Left colon (tissue), 2 donors: ENCODE measurements around the gene TSFM. TPM values are rescaled to one million over a fixed set of nuclear protein-coding genes. Genes with fewer than 3 reads are reported as not detected.
"Not testable (repeated sequence)": the region's sequence is repeated elsewhere in the genome, so short reads cannot be mapped to it uniquely, and the experiment has no call there.

ENCODE experiments used
- ATAC-seq: fragments of 200-7000 bp; cut with Tn5 transposase; one replicate; pipeline ENCODE4 v1.9.1; 2020; ENCODE audit warnings: mild to moderate bottlenecking, moderate library complexity
- DNase-seq, 2 donors: peaks; one replicate each; pipeline ENCODE4 v3.0.0-alpha.2; 2020
- intact Hi-C, 2 donors: fragments of 100-400 bp; cut with DNase I in 1 of 2; cut with micrococcal nuclease in 1 of 2; formaldehyde crosslinking; loops; one replicate each; pipeline versions ENCODE4 v1.11.2 to v1.14.0; 2022; cut with DNase I, micrococcal nuclease
- total RNA-seq, 2 donors: library from RNA; stranded (reverse); fragmentation: NEBNext Ultra II Directional; extraction: Animal tissue kit (Norgen Biotek cat#: 25700); gene quantifications; one replicate each; pipeline ENCODE4 v1.2.1, GENCODE V29; 2021
- donor health status: DM: no; HTN: no; CAD: no.
- donor health status: DM: yes; HTN: yes; CAD: no.

The TSFM gene
- total RNA-seq, 2 donors from 2014 or later = 25.3 to 31.8 TPM

GRCh38 chr12:57807285-57807684, 24.7 kb downstream of the TSFM start:
- intact Hi-C loops = no loop called here
- ATAC-seq (no peak), DNase-seq (no peak)

GRCh38 chr12:57808351-57808750, 25.8 kb downstream of the TSFM start:
- intact Hi-C loops = no loop called here
- DNase-seq (no peak), ATAC-seq (no peak)

GRCh38 chr12:57809425-57809824, 26.8 kb downstream of the TSFM start:
- ATAC-seq (no peak), DNase-seq (no peak)
- intact Hi-C loops = no loop called here

GRCh38 chr12:57810450-57810849, 27.9 kb downstream of the TSFM start:
- peak; percentile 45 for ATAC-seq
- DNase-seq = no peak
- intact Hi-C loops = no loop called here

GRCh38 chr12:57811028-57811755, 28.6 kb downstream of the TSFM start:
- intact Hi-C loops = no loop called here
- ATAC-seq = no peak
- no peak for DNase-seq

- ATAC-seq (no peak), DNase-seq (no peak)
- intact Hi-C loops = no loop called here
Observed at GRCh38 chr12:57813111-57813970, 30.8 kb downstream of the TSFM start.

- DNase-seq = no peak
- ATAC-seq = no peak
- intact Hi-C loops = no loop called here
Observed at GRCh38 chr12:57813971-57814772, 31.6 kb downstream of the TSFM start.

GRCh38 chr12:57815177-57816000, 32.8 kb downstream of the TSFM start:
- DNase-seq (no peak), ATAC-seq (no peak)
- intact Hi-C loops = no loop called here

GRCh38 chr12:57816001-57816854, 33.6 kb downstream of the TSFM start:
- intact Hi-C loops = no loop called here
- no peak for ATAC-seq
- DNase-seq = no peak

- intact Hi-C loops = no loop called here
- peak in 1 of 2 donors; percentile 45 for DNase-seq
- peak; percentile 52 for ATAC-seq
Observed at GRCh38 chr12:57816855-57817151, 34.2 kb downstream of the TSFM start.

- intact Hi-C loops = no loop called here
- peak; percentile 73 for ATAC-seq
- DNase-seq = no peak
Observed at GRCh38 chr12:57817261-57817989, 34.8 kb downstream of the TSFM start.

- ATAC-seq, DNase-seq, intact Hi-C loops: not testable (repeated sequence)
Observed at GRCh38 chr12:57817990-57818331, 35.4 kb downstream of the TSFM start.

- intact Hi-C loops, DNase-seq, ATAC-seq: not testable (repeated sequence)
Observed at GRCh38 chr12:57820119-57820518, 37.5 kb downstream of the TSFM start.

GRCh38 chr12:57821015-57821414, 38.4 kb downstream of the TSFM start:
- DNase-seq = not testable (repeated sequence)

GRCh38 chr12:57821474-57822214, 39.1 kb downstream of the TSFM start:
- intact Hi-C loops = no loop called here
- DNase-seq (no peak), ATAC-seq (no peak)

More at GRCh38 chr12:57821015-57821414, 38.4 kb downstream of the TSFM start:
- intact Hi-C loops, ATAC-seq: not testable (repeated sequence)

- no peak for DNase-seq
- intact Hi-C loops = no loop called here
- ATAC-seq = no peak
Observed at GRCh38 chr12:57822392-57823130, 40.0 kb downstream of the TSFM start.
